RKO (cell line): ENCODE measurements around the gene F2R.

Experiments used
- DNase-seq: peaks from one replicate; pipeline ENCODE4 v3.0.0-alpha.2; 2016; ENCODE audit warnings: low spot score

F2R gene

GRCh38 chr5:76690704-76691466 lies 25.0 kb upstream of the F2R start:
- DNase-seq = no peak

GRCh38 chr5:76691467-76692273 lies 24.3 kb upstream of the F2R start:
- DNase-seq = no peak

GRCh38 chr5:76692274-76692540 lies 23.7 kb upstream of the F2R start:
- no peak for DNase-seq

- no peak for DNase-seq
Observed at GRCh38 chr5:76692651-76693050, 23.3 kb upstream of the F2R start.

DNA sequence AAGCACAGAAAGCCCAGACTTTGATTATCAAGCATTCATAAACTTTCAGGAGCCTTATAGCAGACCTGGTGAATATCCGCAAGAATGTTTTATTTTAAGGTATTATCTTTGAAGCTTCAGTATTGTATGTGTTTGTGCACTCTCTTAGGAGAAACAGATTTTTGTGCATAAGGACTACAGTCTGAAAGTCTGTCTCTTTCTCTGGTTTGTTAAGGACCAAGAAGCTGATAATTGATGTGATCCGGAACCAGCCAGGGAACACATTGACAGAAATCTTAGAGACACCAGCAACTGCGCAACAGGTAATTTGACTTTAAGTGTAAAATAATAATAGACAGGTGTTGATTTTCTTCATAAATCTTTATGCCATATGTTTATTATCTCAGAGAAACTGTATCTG lies 22.8 kb upstream of the F2R start:
- no peak for DNase-seq

DNA sequence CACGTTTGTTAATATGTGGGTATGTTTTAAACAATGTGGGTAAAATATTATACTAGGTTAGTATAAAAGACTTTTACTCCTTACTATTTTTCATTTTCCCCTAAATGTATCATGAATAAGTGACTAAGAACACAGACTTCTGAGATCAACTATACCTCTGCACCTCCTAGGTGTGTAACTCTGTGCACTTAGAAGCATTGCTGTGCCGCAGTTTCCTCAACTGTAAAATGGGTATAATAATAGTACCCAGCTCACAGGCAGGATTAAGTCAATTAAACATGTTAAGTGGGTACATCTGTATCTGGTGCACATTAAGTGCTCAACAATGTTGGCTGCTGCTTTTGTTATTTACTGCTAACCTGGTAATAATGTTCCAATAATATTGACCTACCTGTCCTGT lies 21.6 kb upstream of the F2R start:
- no peak for DNase-seq

DNA sequence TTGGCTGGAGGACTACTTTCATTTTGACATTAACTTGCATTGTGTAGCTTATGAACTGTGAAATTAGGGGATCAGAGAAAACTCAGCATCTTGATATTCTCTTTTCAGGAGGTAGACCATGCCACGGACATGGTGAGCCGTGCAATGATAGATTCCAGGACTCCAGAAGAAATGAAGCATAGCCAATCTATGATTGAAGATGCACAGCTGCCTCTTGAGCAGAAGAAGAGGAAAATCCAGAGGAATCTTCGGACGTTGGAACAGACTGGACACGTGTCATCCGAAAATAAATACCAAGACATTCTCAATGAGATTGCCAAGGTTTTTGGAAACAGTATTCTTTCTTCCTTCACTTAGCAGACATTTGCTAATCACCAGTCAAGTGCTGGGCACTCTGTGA lies 20.6 kb upstream of the F2R start:
- no peak for DNase-seq

- no peak for DNase-seq
Observed at GRCh38 chr5:76696251-76696650, 19.7 kb upstream of the F2R start.

GRCh38 chr5:76697670-76698069 lies 18.3 kb upstream of the F2R start:
- DNase-seq = no peak

DNA sequence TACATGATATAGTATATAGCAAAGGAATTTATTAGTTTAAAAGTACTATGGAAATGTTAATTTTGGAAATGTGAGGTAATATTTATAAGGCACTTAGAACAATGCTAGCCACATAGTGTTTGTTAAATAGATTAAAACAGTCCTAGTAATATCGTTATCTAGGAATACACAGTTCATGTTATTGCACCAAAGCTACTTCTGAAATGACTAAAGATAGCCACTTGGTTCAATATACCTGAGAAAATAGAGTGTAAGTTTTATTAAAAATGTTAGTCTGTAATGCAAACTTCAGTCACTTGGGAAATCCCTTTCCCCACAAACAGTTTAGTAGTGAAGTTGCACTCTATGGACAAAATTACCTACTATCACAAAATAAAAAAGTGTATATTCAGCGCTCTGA lies 15.4 kb upstream of the F2R start:
- DNase-seq = no peak

GRCh38 chr5:76701298-76701697 lies 14.6 kb upstream of the F2R start:
- DNase-seq = no peak

DNA sequence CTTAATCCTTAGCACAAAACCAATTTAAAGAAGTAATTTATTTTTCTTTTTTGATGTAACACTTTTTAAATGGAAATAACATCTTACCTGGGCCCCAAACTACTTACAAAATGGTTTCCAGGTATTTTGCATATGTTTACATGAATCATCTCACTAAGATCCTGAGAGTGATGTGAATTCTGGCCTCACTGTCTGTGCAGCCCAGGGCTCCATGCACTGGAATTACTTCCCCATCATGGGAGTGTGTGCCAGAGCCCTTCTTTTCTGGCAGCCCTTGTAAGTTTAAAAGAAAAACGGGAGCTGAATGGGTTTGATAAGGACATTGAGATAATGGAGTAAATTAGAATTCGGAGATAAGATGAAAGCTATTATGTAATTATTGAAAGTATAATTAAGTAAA lies 12.2 kb upstream of the F2R start:
- no peak for DNase-seq

- DNase-seq = no peak
Observed at GRCh38 chr5:76704131-76704663, 11.7 kb upstream of the F2R start.

DNA sequence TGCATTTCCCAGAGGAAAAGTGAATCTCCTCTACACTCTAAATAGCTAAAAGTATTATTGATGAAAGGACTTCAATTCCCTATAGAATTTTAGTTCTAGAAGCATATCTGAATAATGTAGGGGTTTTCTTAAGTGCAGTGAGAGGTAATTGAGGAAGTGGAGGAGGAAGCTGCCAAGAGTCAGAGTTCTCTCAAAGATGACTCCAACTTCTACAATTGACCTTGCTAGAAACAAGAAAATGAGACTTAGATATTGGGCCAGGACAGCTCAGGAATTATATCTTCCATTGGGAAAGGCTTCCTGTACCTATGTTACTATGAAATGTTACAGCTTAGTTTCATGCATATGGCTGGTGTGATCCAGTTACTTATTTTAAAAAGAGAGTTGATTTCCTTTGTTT lies 10.4 kb upstream of the F2R start:
- DNase-seq = no peak

DNA sequence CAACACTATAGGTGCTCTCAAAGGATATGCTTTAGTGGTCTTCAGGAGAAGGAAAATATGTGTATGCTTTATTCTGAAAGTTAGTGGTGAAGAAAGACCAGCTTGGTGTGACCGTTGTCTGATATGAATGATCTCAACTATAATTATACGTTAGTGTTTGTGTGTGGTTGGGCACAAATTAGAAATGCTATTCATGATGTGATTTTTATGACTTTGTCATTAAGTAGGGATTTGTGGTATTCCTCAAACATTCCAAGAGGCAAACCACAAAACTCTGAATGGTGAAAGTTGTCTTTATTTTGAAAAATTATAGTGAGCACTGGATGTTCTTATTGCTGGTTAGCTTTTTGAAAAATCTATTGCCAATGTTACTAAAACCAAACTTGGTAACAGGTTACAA lies 6.2 kb upstream of the F2R start:
- DNase-seq = no peak

GRCh38 chr5:76710991-76711390 lies 4.9 kb upstream of the F2R start:
- no peak for DNase-seq

DNA sequence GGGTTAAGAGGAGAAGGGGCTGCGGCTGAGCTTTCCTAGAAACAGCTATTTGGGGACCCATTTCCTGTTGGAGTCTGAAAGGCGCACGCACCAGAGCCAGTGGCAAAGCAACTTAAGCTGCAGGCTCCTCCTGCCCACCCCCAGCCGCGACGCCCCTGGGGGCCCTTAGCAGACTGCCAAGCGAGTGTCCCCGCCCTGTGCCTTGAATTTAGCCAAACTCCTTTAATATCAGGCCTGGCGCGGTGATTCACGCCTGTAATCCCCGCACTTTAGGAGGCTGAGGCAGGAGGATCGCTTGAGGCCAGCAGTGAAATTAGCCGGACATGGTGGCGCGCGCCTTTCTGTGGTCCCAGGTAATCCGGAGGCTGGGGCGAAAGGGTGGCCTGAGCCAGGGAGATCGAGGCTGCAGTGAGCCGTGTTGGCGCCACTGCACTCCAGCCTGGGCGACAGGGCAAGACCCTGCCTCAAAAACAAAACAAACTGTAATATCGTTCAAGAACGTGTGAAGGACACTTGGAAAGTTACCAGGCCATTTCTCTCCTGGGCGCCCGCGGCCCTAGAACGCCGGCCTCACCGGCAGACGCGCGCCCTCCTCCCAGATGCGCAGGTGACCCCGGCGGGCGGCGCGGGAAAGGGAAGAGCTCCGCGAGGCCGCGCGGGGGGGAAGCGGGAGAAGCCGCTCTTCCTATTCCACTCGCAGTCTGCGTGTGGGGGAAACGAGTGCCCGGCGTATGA lies 1.0 kb upstream of the F2R start:
- DNase-seq = no peak

GRCh38 chr5:76715486-76715735 lies 515 bp upstream of the F2R start:
- DNase-seq = no peak

GRCh38 chr5:76716456-76717157 lies 681 bp downstream of the F2R start:
- no peak for DNase-seq

GRCh38 chr5:76717222-76718083 lies 1.5 kb downstream of the F2R start:
- DNase-seq = no peak

- no peak for DNase-seq
Observed at GRCh38 chr5:76718381-76718832, 2.5 kb downstream of the F2R start.

- no peak for DNase-seq
Observed at GRCh38 chr5:76718880-76719279, 3.0 kb downstream of the F2R start.
